NCI-H2171 treated with DMSO at 0.1 percent for 48 hours (cell line): ENCODE measurements around the gene FCN1.

Experiments
- DNase-seq: peaks from one replicate; lab custom pipeline; 2025; lab: John Stamatoyannopoulos, UW

FCN1 gene

GRCh38 chr9:134891053-134891452 is 26.7 kb downstream of the FCN1 start:
- DNase-seq: no peak

- DNase-seq: no peak
These were observed 27.6 kb downstream of the FCN1 start for GRCh38 chr9:134890155-134890495.

- no peak for DNase-seq
These were observed 28.1 kb downstream of the FCN1 start for GRCh38 chr9:134889386-134890154.

- DNase-seq: no peak
These were observed 29.0 kb downstream of the FCN1 start for GRCh38 chr9:134888603-134889190.

- no peak for DNase-seq
These were observed 29.8 kb downstream of the FCN1 start for GRCh38 chr9:134887686-134888602.

- no peak for DNase-seq
These were observed 30.5 kb downstream of the FCN1 start for GRCh38 chr9:134887219-134887618.

GRCh38 chr9:134886413-134886913 is 31.2 kb downstream of the FCN1 start:
- no peak for DNase-seq

- no peak for DNase-seq
These were observed 31.9 kb downstream of the FCN1 start for GRCh38 chr9:134885679-134886412.

- DNase-seq: no peak
These were observed 32.6 kb downstream of the FCN1 start for GRCh38 chr9:134885001-134885678.

- DNase-seq: no peak
These were observed 33.2 kb downstream of the FCN1 start for GRCh38 chr9:134884492-134884891.

- no peak for DNase-seq
These were observed 34.5 kb downstream of the FCN1 start for GRCh38 chr9:134883040-134883782.

- DNase-seq: no peak
These were observed 35.4 kb downstream of the FCN1 start for GRCh38 chr9:134882204-134882785.

GRCh38 chr9:134881313-134881670 is 36.4 kb downstream of the FCN1 start:
- no peak for DNase-seq

GRCh38 chr9:134880484-134881312 is 37.0 kb downstream of the FCN1 start, which contains the start of gene FCN2:
FCN2 (plus strand) TSS chr9:134880810; CDS start chr9:134880822, 12 bp downstream.
- DNase-seq: peak; percentile 66

- no peak for DNase-seq
These were observed 37.8 kb downstream of the FCN1 start for GRCh38 chr9:134879664-134880483.

- DNase-seq: no peak
These were observed 40.2 kb downstream of the FCN1 start for GRCh38 chr9:134877541-134877940.

GRCh38 chr9:134875371-134875770 is 42.3 kb downstream of the FCN1 start:
- DNase-seq: no peak

- DNase-seq: no peak
These were observed 45.1 kb downstream of the FCN1 start for GRCh38 chr9:134872482-134873231.
